ENCODE results near the gene EDA.

EDA gene

DNA sequence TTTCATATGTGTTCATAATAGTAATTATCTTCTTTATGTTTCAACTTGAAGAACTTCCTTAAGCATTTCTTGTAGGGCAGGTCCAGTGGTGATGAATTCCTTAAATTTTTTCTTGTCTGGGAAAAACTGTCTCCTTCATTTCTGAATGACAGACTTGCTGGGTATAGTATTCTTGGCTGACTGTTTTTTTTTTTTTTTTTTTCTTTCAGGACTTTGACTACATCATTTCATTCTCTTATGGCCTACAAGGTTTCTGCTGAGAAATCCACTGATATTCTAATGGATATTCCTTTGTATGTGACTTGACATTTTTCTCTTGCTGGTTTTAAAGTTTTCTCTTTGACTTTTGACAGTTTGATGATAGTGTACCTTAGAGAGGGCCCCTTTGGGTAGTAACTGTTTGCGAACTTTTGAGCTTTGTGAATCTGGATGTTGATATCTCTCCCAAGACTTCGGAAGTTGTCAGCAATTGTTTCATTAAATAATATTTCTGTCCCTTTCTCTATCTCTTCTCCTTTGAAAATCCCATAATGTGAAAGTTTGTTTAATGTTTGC is 54.2 kb downstream of the EDA start:
- no peak overlapping the region for H3K27ac Mint-ChIP-seq
- H3K36me3 Mint-ChIP-seq: peaks cover 12% of the 10 kb centered on the region
- H3K9me3 Mint-ChIP-seq: peaks cover 5% of the 10 kb centered on the region
- H3K4me1 Mint-ChIP-seq: no peaks in the 10 kb centered on the region
- no peaks in the 10 kb centered on the region for H3K27me3 Mint-ChIP-seq
- no peak overlapping the region for H3K4me3 Mint-ChIP-seq

DNA sequence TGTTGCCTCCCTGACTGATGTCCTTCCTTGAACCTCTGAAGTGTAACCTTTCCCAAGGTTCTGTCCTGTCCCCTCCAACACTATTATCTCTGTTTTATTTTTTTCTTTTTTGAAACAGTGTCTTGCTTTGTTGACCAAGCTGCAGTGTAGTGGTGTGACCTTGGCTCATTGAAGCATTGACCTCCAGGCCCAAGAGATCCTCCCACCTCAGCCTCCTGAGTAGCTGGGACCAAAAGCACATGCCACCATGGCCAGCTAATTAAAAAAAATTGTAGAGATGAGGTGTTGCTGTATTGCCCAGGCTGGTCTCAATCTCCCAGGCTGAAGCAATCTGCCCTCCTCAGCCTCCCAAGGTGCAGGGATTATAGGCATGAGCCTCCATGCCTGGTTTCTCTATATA is 59.0 kb downstream of the EDA start:
- Mint-ChIP-seq H3K36me3 (peaks cover 18% of the 10 kb centered on the region), H3K27me3 (no peaks in the 10 kb centered on the region), H3K4me3 (no peak overlapping the region), H3K27ac (no peak overlapping the region), H3K9me3 (peaks cover 10% of the 10 kb centered on the region), H3K4me1 (peaks cover 6% of the 10 kb centered on the region)

DNA sequence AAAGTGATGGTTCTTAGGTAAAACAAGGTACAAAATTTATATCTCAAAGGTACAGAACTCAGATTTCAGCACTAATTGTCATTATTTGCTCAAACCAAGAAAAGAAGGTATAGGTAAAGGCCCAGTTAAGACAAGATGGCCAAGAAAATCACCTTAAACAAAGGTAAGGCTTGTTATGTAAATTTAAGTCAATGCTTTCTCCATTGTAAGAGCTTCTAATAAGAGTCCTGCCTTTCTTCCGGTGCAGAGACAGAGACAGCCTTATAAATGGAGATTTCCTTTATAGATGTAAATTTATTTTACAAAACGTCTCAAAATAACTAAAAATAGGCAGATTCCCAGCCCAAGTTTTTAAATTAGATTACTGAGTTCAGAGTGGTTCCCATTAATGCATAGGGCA is 89.9 kb downstream of the EDA start:
- Mint-ChIP-seq H3K27me3 (no peaks in the 10 kb centered on the region), H3K36me3 (peaks cover 2% of the 10 kb centered on the region), H3K9me3 (peaks cover 6% of the 10 kb centered on the region), H3K4me1 (no peaks in the 10 kb centered on the region), H3K27ac (no peak overlapping the region), H3K4me3 (no peak overlapping the region)

- no peaks in the 10 kb centered on the region for H3K4me1 Mint-ChIP-seq
- H3K36me3 Mint-ChIP-seq: peaks cover 9% of the 10 kb centered on the region
- H3K27me3 Mint-ChIP-seq: no peaks in the 10 kb centered on the region
- no peak overlapping the region for H3K27ac Mint-ChIP-seq
- H3K4me3 Mint-ChIP-seq: no peak overlapping the region
- peaks cover 3% of the 10 kb centered on the region for H3K9me3 Mint-ChIP-seq
Observed at GRCh38 chrX:69718102-69718501, 102.2 kb downstream of the EDA start.

- Mint-ChIP-seq H3K4me1 (peaks cover 25% of the 10 kb centered on the region), H3K9me3 (peaks cover 14% of the 10 kb centered on the region), H3K27ac (no peak overlapping the region), H3K36me3 (peaks cover 14% of the 10 kb centered on the region), H3K27me3 (no peaks in the 10 kb centered on the region), H3K4me3 (no peak overlapping the region)
Observed at GRCh38 chrX:69724307-69724706, 108.4 kb downstream of the EDA start.

- Mint-ChIP-seq H3K9me3 (peaks cover 12% of the 10 kb centered on the region), H3K36me3 (peaks cover 15% of the 10 kb centered on the region), H3K27me3 (no peaks in the 10 kb centered on the region), H3K4me1 (peaks cover 8% of the 10 kb centered on the region), H3K27ac (no peak overlapping the region), H3K4me3 (no peak overlapping the region)
Observed at GRCh38 chrX:69740317-69740716, 124.4 kb downstream of the EDA start.

GRCh38 chrX:69741721-69742120 is 125.8 kb downstream of the EDA start:
- Mint-ChIP-seq H3K36me3 (peaks cover 15% of the 10 kb centered on the region), H3K27me3 (no peaks in the 10 kb centered on the region), H3K9me3 (peaks cover 12% of the 10 kb centered on the region), H3K4me3 (no peak overlapping the region), H3K4me1 (peaks cover 8% of the 10 kb centered on the region), H3K27ac (no peak overlapping the region)

GRCh38 chrX:69746051-69746450 is 130.1 kb downstream of the EDA start:
- H3K36me3 Mint-ChIP-seq: peaks cover 9% of the 10 kb centered on the region
- H3K9me3 Mint-ChIP-seq: peaks cover 12% of the 10 kb centered on the region
- no peak overlapping the region for H3K27ac Mint-ChIP-seq
- no peak overlapping the region for H3K4me3 Mint-ChIP-seq
- H3K27me3 Mint-ChIP-seq: no peaks in the 10 kb centered on the region
- H3K4me1 Mint-ChIP-seq: peaks cover 4% of the 10 kb centered on the region

DNA sequence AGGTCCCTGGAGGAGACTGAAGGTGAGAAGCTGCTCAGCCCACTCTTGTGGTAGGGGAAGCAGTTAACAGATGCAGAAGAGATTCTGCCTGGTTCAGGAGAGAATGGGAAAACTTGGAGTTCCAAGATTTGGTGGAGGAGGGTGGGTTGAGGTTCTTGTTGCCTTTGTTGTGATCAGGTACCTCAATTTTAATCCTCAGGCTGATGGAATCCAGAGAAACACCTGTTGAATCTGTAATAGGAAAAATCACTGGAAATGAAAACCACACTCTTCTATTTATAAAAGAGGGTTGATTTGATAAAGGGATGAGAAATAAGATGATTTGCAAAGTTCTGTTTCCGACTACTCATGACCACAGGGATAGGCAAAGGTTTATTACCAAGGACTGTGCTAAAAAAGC is 132.1 kb downstream of the EDA start:
- Mint-ChIP-seq H3K36me3 (peaks cover 6% of the 10 kb centered on the region), H3K27me3 (no peaks in the 10 kb centered on the region), H3K27ac (no peak overlapping the region), H3K4me1 (peaks cover 1% of the 10 kb centered on the region), H3K4me3 (no peak overlapping the region), H3K9me3 (peaks cover 4% of the 10 kb centered on the region)

DNA sequence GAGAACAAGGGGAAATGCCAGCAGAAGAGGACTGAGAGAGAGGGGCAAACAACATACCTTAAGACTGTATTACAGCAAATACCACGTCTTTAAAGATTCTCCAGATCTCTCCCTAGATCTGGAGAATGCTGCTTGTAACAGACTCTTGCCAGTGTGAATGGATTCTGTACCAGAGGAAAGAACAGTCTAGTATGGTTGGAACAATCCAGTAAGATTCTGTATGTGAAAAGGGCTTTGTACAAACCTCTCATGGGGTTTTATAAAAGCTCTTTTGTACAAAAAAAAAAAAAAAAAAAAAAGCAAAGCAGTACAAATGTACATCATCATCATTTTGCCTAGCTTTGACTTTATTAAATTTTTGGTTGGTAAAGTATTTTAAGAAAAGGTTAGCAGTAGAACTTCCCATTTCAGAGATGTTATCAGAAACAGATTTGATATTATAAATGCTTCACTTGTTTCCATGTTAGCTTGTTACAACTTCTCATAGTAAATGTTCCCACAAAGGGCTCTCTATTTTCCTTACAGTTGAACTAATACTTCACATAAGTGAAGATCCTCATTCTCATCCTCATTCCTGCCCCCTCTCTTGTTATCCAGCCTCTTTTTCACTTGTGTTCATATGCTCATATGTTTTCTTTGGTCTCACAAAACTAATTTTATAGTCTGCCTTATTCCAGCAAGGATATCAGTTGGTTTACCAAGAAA is 144.2 kb downstream of the EDA start:
- no peak overlapping the region for H3K27ac Mint-ChIP-seq
- peaks cover 3% of the 10 kb centered on the region for H3K36me3 Mint-ChIP-seq
- no peak overlapping the region for H3K4me3 Mint-ChIP-seq
- no peaks in the 10 kb centered on the region for H3K9me3 Mint-ChIP-seq
- no peaks in the 10 kb centered on the region for H3K27me3 Mint-ChIP-seq
- no peaks in the 10 kb centered on the region for H3K4me1 Mint-ChIP-seq

DNA sequence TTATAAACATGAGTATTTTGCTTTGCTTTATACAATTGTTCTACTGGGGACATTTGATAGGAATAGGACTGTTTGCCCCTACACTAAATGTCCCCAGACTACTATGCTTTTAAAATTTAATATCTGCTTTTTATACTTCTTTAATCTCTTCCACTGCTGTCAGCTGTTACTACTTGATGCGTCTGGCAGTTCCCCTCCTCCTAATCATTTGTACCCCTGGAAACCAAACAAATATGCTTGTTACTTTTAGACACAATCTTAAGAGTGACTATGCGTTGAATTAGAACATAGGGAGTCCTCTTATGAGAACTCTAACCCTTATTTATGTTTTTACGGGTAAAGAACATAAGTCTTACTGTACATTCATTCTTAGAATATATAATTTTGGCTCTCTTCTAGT is 145.7 kb downstream of the EDA start:
- no peak overlapping the region for H3K4me3 Mint-ChIP-seq
- no peaks in the 10 kb centered on the region for H3K9me3 Mint-ChIP-seq
- H3K27me3 Mint-ChIP-seq: no peaks in the 10 kb centered on the region
- H3K27ac Mint-ChIP-seq: no peak overlapping the region
- peaks cover 5% of the 10 kb centered on the region for H3K36me3 Mint-ChIP-seq
- no peaks in the 10 kb centered on the region for H3K4me1 Mint-ChIP-seq

DNA sequence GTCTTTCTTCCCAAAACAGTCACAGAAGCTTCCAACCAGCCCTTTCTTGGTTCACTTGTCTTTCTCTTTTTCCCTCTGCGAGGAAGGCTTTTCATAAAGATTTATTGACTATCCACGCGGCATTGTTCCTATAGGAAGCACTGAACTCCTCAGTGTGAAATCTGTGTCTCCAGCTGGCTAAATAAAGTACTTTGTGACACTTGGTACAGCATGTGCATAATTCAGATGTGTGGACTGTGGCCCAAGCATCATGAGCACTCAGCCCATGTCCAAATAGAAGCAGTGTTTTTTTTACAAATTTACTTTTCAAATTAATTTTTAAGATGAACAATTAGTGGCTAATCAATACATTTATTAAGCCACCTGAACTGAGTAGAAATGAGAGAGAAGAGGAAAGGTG is 146.4 kb downstream of the EDA start:
- Mint-ChIP-seq H3K36me3 (peaks cover 5% of the 10 kb centered on the region), H3K27me3 (no peaks in the 10 kb centered on the region), H3K9me3 (no peaks in the 10 kb centered on the region), H3K4me1 (no peaks in the 10 kb centered on the region), H3K27ac (no peak overlapping the region), H3K4me3 (no peak overlapping the region)

DNA sequence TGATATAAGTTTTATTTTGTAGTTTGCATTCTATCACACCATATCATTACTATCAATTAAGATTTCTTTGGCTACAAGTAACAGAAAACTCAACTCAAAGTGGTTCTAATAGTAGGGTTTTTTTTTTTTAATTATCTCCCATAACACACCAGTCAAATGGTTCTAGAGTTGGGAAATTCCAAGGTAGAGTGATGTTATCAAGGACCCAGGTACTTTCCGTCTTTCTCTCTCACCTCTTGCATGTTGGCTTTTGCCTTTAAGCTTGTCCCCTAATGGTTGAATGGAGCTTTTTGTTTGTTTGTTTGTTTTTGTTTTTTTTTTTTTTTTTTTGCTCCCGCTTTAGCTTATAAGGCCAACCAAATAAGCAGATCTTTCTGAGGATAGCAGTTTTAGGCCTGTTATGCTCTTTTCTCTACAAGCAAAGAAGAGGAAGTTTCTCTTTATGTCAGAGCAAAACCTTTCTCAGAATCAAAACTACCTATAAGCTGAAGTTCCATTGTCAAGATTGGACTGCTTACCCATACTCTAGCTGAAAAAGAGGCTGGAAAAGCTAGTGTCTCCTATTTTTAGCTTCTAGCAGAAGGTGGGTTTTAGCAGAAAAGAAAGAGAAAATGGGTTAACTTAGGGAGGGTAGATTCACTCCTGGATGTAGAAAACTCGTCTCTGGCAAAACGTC is 177.5 kb downstream of the EDA start:
- Mint-ChIP-seq H3K36me3 (peaks cover 13% of the 10 kb centered on the region), H3K27ac (no peak overlapping the region), H3K27me3 (no peaks in the 10 kb centered on the region), H3K4me3 (no peak overlapping the region), H3K9me3 (peaks cover 6% of the 10 kb centered on the region), H3K4me1 (peaks cover 5% of the 10 kb centered on the region)

DNA sequence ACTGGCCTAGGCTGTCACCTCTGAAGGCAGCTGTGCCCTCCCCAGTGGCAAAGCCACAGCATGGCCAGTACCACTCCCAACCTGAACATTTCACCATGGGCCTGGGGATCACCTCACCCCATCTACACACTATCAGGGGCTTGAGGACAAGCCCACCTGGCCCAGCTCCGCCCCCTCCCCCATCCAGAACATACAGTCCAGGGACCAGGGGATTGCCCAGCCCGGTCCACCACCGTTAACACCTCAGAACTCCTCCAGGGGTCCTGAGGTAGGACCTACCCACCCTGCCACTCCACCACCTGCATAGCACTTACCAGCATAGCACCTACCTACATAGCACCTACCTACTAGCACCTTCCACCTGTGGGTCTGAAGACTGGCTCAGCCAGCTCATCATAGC is 179.8 kb downstream of the EDA start:
- H3K9me3 Mint-ChIP-seq: peaks cover 6% of the 10 kb centered on the region
- no peaks in the 10 kb centered on the region for H3K27me3 Mint-ChIP-seq
- no peak overlapping the region for H3K27ac Mint-ChIP-seq
- H3K4me1 Mint-ChIP-seq: peaks cover 5% of the 10 kb centered on the region
- H3K36me3 Mint-ChIP-seq: peaks cover 13% of the 10 kb centered on the region
- no peak overlapping the region for H3K4me3 Mint-ChIP-seq

DNA sequence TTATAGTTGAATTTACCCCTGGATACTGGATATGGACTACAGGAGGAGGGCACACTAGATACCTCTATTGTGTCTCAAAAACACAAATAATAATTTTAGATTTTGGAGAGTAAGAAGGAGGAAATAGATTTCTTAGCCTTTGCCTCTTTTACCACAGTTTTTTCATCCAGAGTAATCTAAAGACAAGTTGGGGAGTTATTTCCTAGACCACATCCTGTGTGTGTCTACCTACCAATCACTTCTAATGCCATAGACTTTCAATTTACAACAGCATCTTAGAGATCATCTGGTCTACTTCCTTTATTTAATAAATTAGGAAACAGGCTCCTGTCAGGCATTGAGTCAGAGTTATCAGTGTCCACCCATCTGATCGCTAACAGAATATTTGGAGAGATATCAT is 191.5 kb downstream of the EDA start:
- Mint-ChIP-seq H3K9me3 (no peaks in the 10 kb centered on the region), H3K27me3 (no peaks in the 10 kb centered on the region), H3K4me3 (peak overlapping the region; percentile 53), H3K36me3 (peaks cover 6% of the 10 kb centered on the region), H3K27ac (peak overlapping the region; percentile 25), H3K4me1 (peaks cover 23% of the 10 kb centered on the region)

DNA sequence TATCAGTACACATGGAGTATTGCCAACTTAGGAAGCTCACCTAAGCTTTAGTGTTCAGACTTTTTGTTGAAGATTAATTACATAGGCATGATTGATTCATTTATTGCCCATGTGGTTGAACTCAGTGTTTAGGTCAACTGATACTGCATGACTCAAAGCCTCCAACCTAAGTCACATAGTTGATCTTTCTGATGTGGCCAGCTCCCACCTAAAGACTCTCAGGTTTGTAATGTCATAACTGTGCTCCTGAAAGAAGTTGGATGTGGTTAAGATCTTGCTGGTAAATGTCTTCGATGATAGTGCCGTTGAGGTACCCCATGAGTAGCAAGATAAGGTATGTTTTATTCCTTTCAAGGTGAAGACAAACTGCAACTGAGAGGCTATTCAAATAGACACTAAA is 192.5 kb downstream of the EDA start:
- Mint-ChIP-seq H3K36me3 (peaks cover 11% of the 10 kb centered on the region), H3K4me3 (no peak overlapping the region), H3K9me3 (no peaks in the 10 kb centered on the region), H3K27me3 (no peaks in the 10 kb centered on the region), H3K4me1 (peaks cover 23% of the 10 kb centered on the region), H3K27ac (no peak overlapping the region)

Measured in activated naive CD4-positive, alpha-beta T cell treated with anti-CD3 and anti-CD28 coated beads, Interleukin-2, amount 50 U/mL, for 24 hours (primary cell).